HG03342 (cell line): ENCODE results near the gene ORMDL2.
A peak's percentile ranks its signal among the peaks of the same experiment; 100 is the strongest.

Experiments used
- ATAC-seq: cut with Tn5 transposase; IDR thresholded peaks from one replicate; pipeline ENCODE4 v1.9.1; 2021; ENCODE audit warnings: mild to moderate bottlenecking, moderate library complexity; ENCODE audit not compliant: unreplicated experiment

Gene ORMDL2

GRCh38 chr12:55817345-55818139 is at the start of gene ORMDL2, which contains the start of gene SARNP:
Gene ORMDL2, plus strand, starts transcription at chr12:55818041. Its CDS starts 959 bp downstream, at chr12:55819000.
Gene SARNP, minus strand, starts transcription at chr12:55817724. Its CDS starts 23 bp downstream, at chr12:55817701.
- peak; percentile 97 for ATAC-seq

- ATAC-seq = no peak
Measured at GRCh38 chr12:55771736-55772135, 46.1 kb upstream of the ORMDL2 start.

- no peak for ATAC-seq
Measured at GRCh38 chr12:55777856-55778255, 40.0 kb upstream of the ORMDL2 start.

- no peak for ATAC-seq
Measured at GRCh38 chr12:55780685-55781084, 37.2 kb upstream of the ORMDL2 start.

GRCh38 chr12:55788546-55788945 is 29.3 kb upstream of the ORMDL2 start:
- no peak for ATAC-seq

GRCh38 chr12:55789171-55789570 is 28.7 kb upstream of the ORMDL2 start:
- ATAC-seq = no peak

GRCh38 chr12:55789893-55790292 is 27.9 kb upstream of the ORMDL2 start:
- no peak for ATAC-seq

- no peak for ATAC-seq
Measured at GRCh38 chr12:55795950-55796349, 21.9 kb upstream of the ORMDL2 start.

- ATAC-seq = no peak
Measured at GRCh38 chr12:55797068-55797467, 20.8 kb upstream of the ORMDL2 start.

- ATAC-seq = no peak
Measured at GRCh38 chr12:55797550-55797949, 20.3 kb upstream of the ORMDL2 start.

GRCh38 chr12:55806982-55807381 is 10.9 kb upstream of the ORMDL2 start:
- no peak for ATAC-seq

GRCh38 chr12:55809274-55809673 is 8.6 kb upstream of the ORMDL2 start:
- ATAC-seq = no peak

GRCh38 chr12:55812088-55812487 is 5.8 kb upstream of the ORMDL2 start:
- ATAC-seq = no peak

- ATAC-seq = no peak
Measured at GRCh38 chr12:55814257-55814656, 3.6 kb upstream of the ORMDL2 start.

GRCh38 chr12:55815473-55815872 is 2.4 kb upstream of the ORMDL2 start:
- ATAC-seq = no peak

GRCh38 chr12:55816881-55817344 is 928 bp upstream of the ORMDL2 start:
- no peak for ATAC-seq

- ATAC-seq = peak; percentile 23
Measured at GRCh38 chr12:55818140-55818728, 393 bp downstream of the ORMDL2 start.

GRCh38 chr12:55818886-55819285 is 1.0 kb downstream of the ORMDL2 start:
- ATAC-seq = no peak

GRCh38 chr12:55820679-55821078 is 2.8 kb downstream of the ORMDL2 start:
- ATAC-seq = no peak

GRCh38 chr12:55822228-55822627 is 4.4 kb downstream of the ORMDL2 start:
- no peak for ATAC-seq

- no peak for ATAC-seq
Measured at GRCh38 chr12:55823419-55823818, 5.6 kb downstream of the ORMDL2 start.

- ATAC-seq = no peak
Measured at GRCh38 chr12:55824726-55825125, 6.9 kb downstream of the ORMDL2 start.
